NCI-H146 treated with DMSO at 0.1 percent for 48 hours (cell line): ENCODE data around the gene LTBR.

Experiments
- DNase-seq: peaks from one replicate; lab custom pipeline; 2025; ENCODE audit not compliant: unreplicated experiment; lab: John Stamatoyannopoulos, UW

LTBR gene

DNA sequence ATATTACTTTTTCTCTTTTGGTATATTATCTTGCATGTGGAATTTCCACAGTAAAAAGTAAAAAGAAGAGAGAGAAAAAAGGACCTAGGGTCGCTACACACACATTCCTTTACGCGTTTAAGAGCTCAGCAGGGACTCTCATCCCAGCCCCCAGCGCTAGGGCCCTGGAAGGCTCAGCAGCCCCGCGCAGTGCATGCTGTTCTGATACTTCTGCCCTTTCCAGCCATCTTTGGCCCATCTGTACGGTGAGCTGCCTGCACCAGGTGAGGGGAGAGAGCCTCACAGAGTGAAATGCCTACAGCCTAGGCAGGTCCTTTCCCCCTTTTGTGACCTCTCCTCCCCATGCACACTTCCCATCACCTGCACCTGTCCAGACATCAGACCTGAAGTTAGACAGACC is 1.6 kb upstream of the LTBR start:
- no peak for DNase-seq

DNA sequence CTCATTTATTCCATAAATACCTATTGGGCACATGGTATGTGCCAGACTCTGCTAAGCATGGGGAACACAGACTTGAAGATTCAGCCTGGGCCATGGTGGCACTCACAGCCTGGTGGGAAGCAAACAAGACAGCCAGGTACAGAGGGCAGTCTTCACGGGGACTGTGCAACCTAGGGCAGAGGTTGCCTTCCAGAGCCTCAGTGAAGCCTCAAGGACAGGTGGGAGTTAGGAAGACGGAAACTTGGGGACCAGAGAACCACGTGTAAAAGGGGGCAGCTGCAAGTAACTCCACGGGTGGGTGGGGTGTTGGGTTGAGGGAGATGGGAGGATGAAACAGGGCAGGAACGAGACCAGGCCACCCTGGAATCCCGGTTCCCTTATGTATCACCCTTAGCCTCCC is 980 bp upstream of the LTBR start:
- no peak for DNase-seq

DNA sequence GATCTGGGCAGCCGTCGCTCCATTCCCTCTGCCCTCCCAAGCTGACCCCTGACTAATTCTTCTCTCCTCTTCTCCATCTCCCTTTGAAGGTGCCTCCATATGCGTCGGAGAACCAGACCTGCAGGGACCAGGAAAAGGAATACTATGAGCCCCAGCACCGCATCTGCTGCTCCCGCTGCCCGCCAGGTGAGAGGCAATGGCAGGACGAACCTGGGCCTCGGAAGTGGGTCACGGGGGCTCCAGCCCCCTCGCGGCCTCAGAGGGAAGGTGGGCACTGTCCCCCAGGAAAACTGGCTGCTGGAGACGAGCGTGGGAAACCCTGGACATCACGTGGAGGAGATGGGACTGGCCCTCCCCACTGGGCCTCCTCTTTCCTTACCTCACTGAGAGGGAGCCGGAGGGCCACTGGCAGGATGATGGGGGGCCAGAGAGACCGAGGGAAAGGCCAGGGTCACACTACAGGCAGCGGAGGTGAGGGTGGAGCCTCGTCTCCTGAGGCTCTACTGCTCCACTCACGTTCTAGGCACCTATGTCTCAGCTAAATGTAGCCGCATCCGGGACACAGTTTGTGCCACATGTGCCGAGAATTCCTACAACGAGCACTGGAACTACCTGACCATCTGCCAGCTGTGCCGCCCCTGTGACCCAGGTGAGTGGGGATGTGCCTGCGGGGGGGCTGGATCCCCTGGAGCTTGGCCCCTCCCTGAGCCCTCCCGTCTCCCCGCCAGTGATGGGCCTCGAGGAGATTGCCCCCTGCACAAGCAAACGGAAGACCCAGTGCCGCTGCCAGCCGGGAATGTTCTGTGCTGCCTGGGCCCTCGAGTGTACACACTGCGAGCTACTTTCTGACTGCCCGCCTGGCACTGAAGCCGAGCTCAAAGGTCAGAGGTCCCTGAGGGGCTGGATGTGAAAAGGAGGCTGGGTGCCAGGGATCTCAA is 806 bp downstream of the LTBR start:
- no peak for DNase-seq

DNA sequence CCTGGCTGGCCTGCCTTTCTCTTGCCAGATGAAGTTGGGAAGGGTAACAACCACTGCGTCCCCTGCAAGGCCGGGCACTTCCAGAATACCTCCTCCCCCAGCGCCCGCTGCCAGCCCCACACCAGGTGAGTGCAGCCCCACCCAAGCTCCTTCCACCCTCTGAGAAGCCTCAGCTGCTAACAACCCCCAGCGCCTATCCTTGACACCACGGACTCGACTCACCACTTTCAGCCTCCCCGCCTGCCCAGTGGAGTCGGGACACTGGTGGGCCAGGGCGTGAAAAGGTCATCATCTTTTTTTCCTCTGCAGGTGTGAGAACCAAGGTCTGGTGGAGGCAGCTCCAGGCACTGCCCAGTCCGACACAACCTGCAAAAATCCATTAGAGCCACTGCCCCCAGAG is 2.1 kb downstream of the LTBR start:
- no peak for DNase-seq

DNA sequence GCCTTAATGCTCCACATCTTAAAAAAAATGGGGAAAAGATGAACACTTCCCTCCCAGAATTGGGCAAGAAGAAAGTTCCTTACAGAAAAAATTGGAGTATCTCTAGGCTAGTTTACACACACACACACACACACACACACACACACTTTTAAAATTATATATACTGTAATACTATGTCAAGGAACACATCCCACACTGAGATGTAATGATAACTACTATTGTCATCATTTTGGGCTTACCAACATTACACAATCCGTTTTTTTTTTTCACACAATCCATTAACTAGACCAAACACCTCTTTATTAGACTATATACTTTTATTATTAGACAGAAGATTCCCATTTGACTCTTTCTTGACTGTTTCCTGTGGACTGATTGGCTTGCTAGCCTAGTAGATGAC is 2.5 kb downstream of the LTBR start:
- DNase-seq = no peak

DNA sequence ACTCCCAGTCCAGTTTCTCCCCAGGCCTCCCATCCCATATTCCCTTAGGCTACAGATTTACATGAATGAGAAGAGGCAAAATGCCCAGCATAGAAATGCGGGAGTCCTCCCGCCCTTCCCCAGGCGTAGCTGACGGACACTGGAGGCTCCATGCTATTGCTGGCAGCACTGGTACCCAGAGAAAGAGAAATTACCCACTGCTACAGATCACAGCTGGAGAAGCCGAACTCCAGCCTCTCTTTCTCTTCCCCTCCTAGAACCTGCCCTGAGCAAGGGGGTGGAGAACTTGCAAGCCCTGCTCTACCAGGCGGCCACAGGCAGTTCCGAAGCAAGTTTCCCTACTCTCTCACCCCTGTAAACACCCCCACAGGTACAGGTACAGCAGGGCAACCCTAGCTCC is 3.6 kb downstream of the LTBR start:
- no peak for DNase-seq

DNA sequence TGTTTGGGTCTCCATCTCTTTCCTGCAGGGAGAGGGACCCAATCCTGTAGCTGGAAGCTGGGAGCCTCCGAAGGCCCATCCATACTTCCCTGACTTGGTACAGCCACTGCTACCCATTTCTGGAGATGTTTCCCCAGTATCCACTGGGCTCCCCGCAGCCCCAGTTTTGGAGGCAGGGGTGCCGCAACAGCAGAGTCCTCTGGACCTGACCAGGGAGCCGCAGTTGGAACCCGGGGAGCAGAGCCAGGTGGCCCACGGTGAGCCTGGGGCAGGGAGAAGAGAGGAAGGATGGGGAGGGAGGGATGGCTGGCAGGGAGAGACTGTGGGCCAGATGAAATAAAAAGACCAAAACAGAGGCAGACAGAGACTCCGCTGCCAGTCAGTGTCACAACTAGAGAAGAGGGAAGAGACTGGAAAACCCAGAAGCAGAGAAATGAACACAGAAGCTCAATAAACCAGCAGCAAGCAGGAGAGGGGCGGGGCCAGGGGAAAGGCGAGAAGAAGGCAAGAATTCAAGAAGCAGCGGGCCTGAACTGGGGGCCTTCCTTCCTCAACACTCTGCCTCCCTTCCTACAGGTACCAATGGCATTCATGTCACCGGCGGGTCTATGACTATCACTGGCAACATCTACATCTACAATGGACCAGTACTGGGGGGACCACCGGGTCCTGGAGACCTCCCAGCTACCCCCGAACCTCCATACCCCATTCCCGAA is 6.3 kb downstream of the LTBR start:
- DNase-seq = no peak

DNA sequence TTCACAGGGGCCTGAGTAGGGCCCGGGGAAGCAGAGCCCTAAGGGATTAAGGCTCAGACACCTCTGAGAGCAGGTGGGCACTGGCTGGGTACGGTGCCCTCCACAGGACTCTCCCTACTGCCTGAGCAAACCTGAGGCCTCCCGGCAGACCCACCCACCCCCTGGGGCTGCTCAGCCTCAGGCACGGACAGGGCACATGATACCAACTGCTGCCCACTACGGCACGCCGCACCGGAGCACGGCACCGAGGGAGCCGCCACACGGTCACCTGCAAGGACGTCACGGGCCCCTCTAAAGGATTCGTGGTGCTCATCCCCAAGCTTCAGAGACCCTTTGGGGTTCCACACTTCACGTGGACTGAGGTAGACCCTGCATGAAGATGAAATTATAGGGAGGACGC is 7.1 kb downstream of the LTBR start:
- DNase-seq = no peak

DNA sequence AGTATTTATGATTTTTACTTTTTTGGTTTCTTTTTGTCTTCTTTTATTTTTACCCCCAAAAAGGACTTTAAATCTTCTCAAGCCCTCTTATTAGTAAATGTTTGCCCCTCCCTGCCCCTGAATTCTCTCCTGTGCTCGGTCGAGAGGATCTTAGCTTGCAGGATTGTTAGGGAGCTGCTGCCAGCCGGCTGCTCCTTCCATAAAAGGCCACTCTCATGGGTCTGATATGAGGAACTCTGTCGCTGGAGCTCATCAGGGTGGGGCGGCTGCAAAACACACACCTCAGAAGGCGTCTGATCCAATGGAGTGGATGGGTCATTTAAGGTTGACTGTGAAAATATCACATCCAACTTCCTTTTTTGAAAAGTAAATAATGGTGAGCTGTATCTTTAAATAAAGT is 8.5 kb downstream of the LTBR start:
- no peak for DNase-seq

DNA sequence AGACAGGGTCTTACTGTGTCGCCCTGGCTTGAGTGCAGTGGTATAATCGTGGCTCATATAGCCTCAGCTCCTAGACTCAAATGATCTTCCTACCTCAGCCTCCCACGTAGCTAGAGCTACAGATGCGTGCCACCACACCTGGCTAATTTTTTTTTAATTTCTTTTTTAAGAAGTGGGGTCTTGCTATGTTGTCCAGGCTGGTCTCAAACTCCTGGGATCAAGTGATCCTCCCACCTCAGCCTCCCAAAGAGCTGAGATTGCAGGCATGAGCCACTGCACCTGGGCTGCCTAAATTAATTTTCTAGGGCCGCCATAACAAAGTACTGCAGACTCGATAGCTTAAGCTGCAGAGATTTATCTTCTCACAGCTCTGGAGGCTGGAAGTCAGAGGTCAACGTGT is 9.1 kb downstream of the LTBR start:
- DNase-seq = no peak

DNA sequence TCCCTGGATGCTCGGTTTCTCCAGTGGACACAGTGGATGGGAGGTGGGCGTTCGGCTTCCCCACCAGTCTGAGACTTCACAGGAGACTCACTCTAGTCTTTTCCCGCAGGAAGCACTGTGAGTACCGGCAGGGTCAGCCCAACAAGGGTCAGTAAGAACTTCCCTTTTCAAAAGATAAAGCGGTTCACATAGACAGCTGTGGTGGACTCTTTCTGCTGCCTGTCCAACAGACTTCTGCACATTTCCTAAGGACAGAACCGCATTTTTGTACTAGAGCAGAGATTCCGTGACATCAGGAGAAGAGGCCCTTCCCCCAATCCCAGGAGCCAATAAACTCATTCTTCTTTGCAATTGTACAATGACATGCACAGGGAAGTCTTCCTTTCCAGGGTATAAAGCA is 10.4 kb downstream of the LTBR start:
- DNase-seq = no peak

DNA sequence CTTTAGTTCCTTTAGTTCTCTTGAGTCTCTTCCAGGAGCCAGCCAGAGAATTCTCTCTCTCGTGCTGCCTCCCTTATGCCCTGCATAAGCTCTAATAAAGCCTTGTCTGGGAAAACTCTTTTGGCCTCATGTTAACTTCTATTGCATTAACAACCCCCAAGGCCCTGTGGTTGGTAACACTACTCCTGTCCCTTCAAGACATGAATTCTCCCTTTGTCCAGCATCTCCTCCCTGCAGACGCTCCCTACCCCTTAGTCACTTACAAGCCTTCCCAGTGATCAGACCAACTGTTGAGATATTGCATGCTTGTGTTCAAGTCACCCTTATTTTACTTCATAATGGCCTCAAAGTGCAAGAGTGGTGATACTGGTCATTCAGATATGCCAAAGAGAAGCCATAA is 12.1 kb downstream of the LTBR start:
- no peak for DNase-seq

DNA sequence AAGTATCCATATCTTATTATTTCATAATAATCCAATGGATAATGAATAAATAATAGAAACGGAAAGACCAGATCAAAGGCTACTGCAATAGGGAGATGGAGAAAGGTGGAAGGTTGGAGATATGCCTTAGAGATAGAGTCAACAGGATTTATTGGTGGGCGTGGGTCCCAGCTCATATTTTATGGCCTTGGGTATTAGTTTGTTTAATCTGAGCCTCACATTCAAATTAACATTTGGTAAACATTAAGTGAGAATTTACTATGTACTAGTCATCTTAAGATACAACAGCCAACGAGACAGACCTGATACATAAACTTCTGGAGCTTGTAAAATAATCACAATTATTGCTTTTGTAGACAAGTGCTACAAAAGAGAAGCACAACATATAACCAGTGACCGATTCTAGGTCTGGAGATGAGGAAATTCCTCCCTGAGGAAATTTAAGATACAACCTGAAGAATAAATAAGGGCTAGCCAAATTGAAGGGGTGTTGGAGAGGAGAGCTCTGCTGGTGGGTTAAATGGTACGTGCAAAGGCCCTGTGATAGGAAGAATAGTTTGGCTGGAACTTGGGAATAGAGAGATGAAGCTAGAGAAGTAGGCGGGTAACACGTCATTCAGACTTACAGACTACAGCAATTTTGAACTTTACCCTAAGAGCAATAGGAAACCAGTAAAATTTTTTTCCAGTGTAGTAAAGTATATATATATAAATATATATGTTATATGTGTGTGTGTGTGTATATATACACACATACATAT is 16.1 kb downstream of the LTBR start:
- DNase-seq = no peak

DNA sequence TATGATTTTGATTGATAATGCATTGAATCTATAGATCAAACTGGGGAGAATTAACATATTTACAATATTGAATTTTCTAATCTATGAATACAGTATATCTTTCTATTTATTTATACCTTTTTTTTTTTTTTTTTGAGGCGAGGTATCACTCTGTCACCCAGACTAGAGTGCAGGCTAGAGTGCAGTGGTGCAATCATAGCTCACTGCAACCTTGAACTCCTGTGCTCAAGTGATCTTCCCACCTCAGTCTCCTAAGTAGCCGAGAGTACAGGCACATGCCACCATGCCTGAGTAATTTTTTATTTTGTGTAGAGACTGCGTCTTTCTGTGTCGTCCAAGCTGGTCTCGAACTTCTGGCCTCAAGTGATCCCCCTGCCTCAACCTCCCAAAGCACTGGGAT is 20.4 kb downstream of the LTBR start:
- no peak for DNase-seq

DNA sequence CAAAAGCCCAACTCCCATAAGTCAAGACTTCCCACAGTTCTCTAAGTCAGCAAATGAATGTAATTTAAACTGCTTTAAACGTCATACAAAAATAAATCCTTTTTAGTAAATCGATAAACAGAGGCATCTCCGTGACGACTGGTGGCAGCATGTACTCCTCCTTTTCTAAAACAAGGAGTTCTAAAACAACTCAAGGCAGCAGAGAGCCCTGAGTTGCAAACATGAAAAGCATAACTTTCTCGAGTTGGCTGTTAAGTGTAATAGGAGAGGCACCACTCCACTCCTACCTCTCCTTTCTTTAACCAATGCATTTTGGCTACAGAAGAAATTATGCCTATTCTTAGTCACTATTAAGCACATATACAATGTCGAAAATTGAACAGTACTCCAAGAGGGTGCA is 22.0 kb downstream of the LTBR start:
- DNase-seq = no peak

DNA sequence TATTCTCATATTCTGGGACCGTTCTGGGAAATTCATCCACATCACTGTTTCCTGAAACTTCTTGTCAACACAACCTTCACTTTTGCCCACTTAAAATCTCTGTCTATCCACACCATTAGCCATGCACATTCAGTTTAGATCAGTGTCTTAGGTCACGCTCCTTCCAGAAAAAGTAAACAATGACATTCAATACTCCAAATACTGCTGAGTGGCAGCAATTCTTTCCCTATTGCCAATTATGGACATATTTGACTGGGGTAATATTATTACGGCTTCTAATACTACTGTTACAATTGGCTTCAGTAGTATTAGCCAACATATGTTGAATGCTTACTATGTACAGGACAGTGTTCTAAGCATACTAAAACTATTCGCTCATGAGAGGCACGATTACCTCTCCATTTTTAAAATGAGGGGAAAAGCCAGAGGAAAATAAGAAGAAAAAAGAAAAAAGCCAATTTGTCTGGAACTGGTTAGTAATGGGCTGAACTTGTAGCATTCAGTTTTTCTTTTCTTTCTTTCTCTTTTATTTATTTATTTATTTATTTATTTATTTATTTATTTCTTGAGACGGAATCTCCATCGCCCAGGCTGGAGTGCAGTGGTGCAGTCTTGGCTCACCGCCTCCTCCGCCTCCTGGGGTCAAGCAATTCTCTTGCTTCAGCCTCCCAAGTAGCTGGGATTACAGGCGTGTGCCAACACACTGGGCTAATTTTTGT is 23.4 kb downstream of the LTBR start:
- peak; percentile 22 for DNase-seq

DNA sequence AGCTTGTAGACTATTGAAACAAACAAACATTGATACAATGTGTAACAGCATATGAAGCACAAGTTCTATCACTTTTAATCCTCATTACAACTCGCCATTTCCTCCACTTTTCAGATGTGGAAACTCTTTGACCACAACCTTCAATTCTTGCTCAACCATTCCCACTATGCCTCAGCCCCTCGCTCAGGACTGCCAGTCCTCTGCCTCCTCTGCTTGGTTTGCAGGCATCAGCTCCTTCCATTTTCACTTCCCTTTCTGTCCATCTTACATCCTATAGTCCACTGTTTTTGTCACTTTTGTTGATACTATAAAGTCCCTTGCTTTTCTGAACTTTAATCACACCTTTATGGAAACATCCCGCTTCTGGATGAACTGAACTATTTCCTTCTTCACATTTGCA is 32.6 kb downstream of the LTBR start:
- DNase-seq = no peak

DNA sequence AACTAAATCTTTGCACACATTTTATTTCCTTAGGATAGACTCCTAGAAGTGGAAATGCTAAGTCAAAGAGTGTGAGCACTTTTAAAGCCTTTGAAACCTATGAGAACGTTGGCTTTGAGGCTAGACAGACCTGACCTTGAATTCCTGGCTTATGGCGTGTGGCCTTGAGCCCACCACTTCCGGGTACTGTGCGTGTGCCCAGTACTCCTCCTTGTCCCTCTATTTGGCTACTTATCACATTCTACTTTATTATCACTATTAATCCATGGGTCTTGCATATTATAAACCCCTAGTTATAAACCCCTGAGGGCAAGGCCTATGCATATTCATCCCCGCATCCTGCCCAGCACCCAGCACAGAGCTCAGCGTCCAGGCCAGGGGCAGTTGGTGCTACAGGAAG is 34.8 kb downstream of the LTBR start:
- DNase-seq = no peak

DNA sequence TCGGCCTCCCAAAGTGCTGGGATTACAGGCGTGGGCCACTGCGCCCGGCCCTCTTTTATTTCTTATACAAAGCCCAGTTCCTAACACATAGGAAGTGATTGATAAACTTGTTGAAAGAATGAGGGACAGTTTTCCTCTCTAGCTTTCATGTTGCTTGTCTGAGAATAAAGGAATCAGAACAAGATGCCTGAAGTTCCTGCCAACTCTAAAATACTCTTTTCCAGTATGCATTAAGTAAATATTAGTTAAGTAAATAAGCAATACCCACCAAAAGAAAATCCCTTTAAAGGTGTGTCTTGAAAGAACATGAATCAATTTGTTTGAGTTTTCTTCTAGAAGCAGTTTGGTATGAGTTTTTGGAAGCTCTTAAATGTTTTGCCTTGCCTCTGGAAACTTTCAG is 36.4 kb downstream of the LTBR start:
- DNase-seq = no peak

DNA sequence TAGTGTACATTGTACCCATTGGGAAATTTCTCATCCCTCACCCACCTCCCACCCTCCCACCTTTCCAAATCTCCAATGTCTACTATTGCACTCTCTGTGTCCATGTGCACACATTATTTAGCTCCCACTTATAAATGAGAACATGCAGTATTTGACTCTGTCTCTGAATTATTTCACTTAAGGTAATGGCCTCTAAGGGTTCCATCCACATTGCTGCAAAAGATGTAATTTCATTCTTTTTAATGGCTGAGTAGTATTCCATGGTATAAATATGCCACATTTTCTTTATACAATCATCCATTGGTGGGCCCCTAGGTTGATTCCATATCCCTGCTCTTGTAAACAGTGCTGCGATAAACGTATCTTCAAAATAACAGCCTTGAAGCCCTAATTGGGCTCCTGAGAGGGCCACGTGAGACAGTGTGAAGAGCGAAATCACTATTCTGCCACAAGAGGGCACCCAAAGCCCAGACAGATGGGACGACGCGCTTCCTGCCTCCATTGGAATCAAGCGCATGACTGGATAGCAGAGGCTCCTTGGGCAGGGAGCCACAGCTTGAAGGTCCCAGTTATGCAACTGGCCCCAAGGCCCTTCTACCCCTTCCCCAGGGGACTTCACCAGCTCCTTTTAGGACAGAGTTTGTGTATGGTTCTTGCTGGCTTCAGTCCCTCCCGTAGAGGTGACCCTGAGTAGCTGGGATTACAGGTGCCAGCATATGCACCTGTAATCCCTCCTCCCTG is 39.5 kb downstream of the LTBR start:
- DNase-seq = peak; percentile 92

DNA sequence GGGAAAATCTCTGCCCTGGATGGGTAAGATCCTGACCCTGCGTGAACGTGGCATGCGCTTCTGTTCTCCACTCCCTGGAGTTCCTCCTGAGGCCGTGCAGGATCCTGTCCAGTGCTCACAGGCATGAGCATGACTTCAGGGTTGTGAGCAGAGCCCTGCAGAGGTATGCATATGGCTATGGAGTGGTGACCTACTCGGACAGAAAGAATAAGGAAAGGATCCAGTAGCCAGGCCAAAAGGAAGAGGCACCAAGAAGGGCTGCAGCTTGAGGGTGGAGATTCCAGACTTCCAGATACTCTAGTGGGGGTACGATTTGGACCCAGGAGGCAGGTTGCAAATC is 40.0 kb downstream of the LTBR start:
- no peak for DNase-seq
